H9 (cell line): ENCODE results near the gene RARG. TPM values are rescaled to one million over a fixed set of nuclear protein-coding genes. Genes with fewer than 3 reads are reported as not detected.

Source experiments
- DNase-seq: peaks from one replicate; pipeline ENCODE4 v3.0.0-alpha.2; 2017
- H2AFZ ChIP-seq: one replicate; pipeline ENCODE4 v1.6.1; 2013; ENCODE audit warnings: mild to moderate bottlenecking, low read length, control low read depth, moderate library complexity
- H2AK5ac ChIP-seq: 2 replicates; pipeline ENCODE4 v1.6.1; 2013; ENCODE audit warnings: low read length, control low read depth, mixed read lengths; ENCODE audit not compliant: insufficient read length
- H2BK120ac ChIP-seq: one replicate; pipeline ENCODE4 v1.6.1; 2013; ENCODE audit warnings: low read depth, mild to moderate bottlenecking, low read length, control low read depth, inconsistent platforms; ENCODE audit not compliant: poor library complexity, severe bottlenecking
- H2BK12ac ChIP-seq: 2 replicates; pipeline ENCODE4 v1.6.1; 2013; ENCODE audit warnings: low read length, control low read depth, mixed read lengths, low read depth; ENCODE audit not compliant: insufficient read length
- H2BK15ac ChIP-seq: 2 replicates; pipeline ENCODE4 v1.6.1; 2013; ENCODE audit warnings: low read depth, low read length, control low read depth
- H2BK20ac ChIP-seq: one replicate; pipeline ENCODE4 v1.6.1; 2013; ENCODE audit warnings: low read depth, mild to moderate bottlenecking, low read length, control low read depth, inconsistent platforms; ENCODE audit not compliant: poor library complexity, severe bottlenecking
- H2BK5ac ChIP-seq: 2 replicates; pipeline ENCODE4 v1.6.1; 2013; ENCODE audit warnings: low read length, control low read depth, mixed read lengths; ENCODE audit not compliant: insufficient read length
- H3K14ac ChIP-seq: 2 replicates; pipeline ENCODE4 v1.6.1; 2013; ENCODE audit warnings: low read length, control low read depth; ENCODE audit not compliant: insufficient read depth
- H3K18ac ChIP-seq: 2 replicates; pipeline ENCODE4 v1.6.1; 2013; ENCODE audit warnings: low read depth, mild to moderate bottlenecking, mixed read lengths, low read length, control low read depth; ENCODE audit not compliant: insufficient read length
- H3K23ac ChIP-seq: 2 replicates; pipeline ENCODE4 v1.6.1; 2013; ENCODE audit warnings: low read length, control low read depth, mixed read lengths, low read depth; ENCODE audit not compliant: insufficient read length
- H3K23me2 ChIP-seq: 2 replicates; pipeline ENCODE4 v1.6.1; 2013; ENCODE audit warnings: low read depth, mild to moderate bottlenecking, mixed read lengths, low read length, control low read depth; ENCODE audit not compliant: insufficient read length, poor library complexity, severe bottlenecking
- H3K27ac ChIP-seq: 2 replicates; pipeline ENCODE4 v1.5.1; 2013; ENCODE audit warnings: low read length, control low read depth, mixed read lengths, low read depth; ENCODE audit not compliant: insufficient read length
- H3K27me3 ChIP-seq: 2 replicates; pipeline ENCODE4 v1.6.1; 2013; ENCODE audit warnings: low read length, control low read depth, inconsistent platforms; ENCODE audit not compliant: insufficient read depth
- H3K4ac ChIP-seq: 2 replicates; pipeline ENCODE4 v1.6.1; 2013; ENCODE audit warnings: low read depth, mild to moderate bottlenecking, control low read depth, inconsistent platforms, low read length, moderate library complexity
- H3K4me1 ChIP-seq: 2 replicates; pipeline ENCODE4 v1.6.1; 2013; ENCODE audit warnings: low read length, control low read depth, inconsistent platforms; ENCODE audit not compliant: insufficient read depth
- H3K4me2 ChIP-seq: 2 replicates; pipeline ENCODE4 v1.6.1; 2013; ENCODE audit warnings: low read length, control low read depth, mixed read lengths; ENCODE audit not compliant: insufficient read length, insufficient read depth
- H3K56ac ChIP-seq: 2 replicates; pipeline ENCODE4 v1.6.1; 2013; ENCODE audit warnings: low read depth, mild to moderate bottlenecking, mixed read lengths, low read length, control low read depth; ENCODE audit not compliant: insufficient read length
- H3K79me1 ChIP-seq: 2 replicates; pipeline ENCODE4 v1.6.1; 2013; ENCODE audit warnings: low read depth, mild to moderate bottlenecking, moderate library complexity, low read length, control low read depth, inconsistent platforms; ENCODE audit not compliant: insufficient read depth, poor library complexity, severe bottlenecking
- H3K79me2 ChIP-seq: 2 replicates; pipeline ENCODE4 v1.6.1; 2013; ENCODE audit warnings: low read length, control low read depth, inconsistent platforms; ENCODE audit not compliant: insufficient read depth
- H3K9ac ChIP-seq: 2 replicates; pipeline ENCODE4 v1.6.1; 2013; ENCODE audit warnings: low read length, control low read depth, mixed read lengths; ENCODE audit not compliant: insufficient read length; ENCODE audit errors: extremely low read depth
- H3K9me3 ChIP-seq: one replicate; pipeline ENCODE4 v1.6.1; 2013; ENCODE audit warnings: low read depth, low read length, inconsistent platforms; ENCODE audit not compliant: control insufficient read depth
- H3T11ph ChIP-seq: one replicate; pipeline ENCODE4 v1.6.1; 2013; ENCODE audit warnings: mild to moderate bottlenecking, low read length, control low read depth, inconsistent platforms
- H4K20me1 ChIP-seq: one replicate; pipeline ENCODE4 v1.6.1; 2013; ENCODE audit not compliant: control insufficient read depth, insufficient read length, insufficient read depth
- H4K5ac ChIP-seq: 2 replicates; pipeline ENCODE4 v1.6.1; 2013; ENCODE audit warnings: low read depth, mild to moderate bottlenecking, mixed read lengths, low read length, control low read depth; ENCODE audit not compliant: insufficient read length
- H4K8ac ChIP-seq: replicated peaks from 2 replicates; pipeline ENCODE4 v1.6.1; 2013; ENCODE audit warnings: low read length, control low read depth, mixed read lengths, low read depth; ENCODE audit not compliant: insufficient read length
- H4K91ac ChIP-seq: 2 replicates; pipeline ENCODE4 v1.6.1; 2013; ENCODE audit warnings: low read depth, mild to moderate bottlenecking, moderate library complexity, mixed read lengths, low read length, control low read depth; ENCODE audit not compliant: insufficient read length
- H3K27ac Mint-ChIP-seq, 3 experiments: 2 replicates in 2 of 3; 3 replicates in 1 of 3; pipeline ENCODE4 v1.8.0; 2020 to 2021; ENCODE audit warnings: mixed read lengths in 3 of 3, mild to moderate bottlenecking in 1 of 3, moderate library complexity in 1 of 3
- H3K27me3 Mint-ChIP-seq: 2 replicates; pipeline ENCODE4 v1.8.0; 2021; ENCODE audit warnings: low read depth, mild to moderate bottlenecking, moderate library complexity, mixed read lengths
- H3K36me3 Mint-ChIP-seq, 3 experiments: 2 replicates in 2 of 3; 3 replicates in 1 of 3; pipeline ENCODE4 v1.8.0; 2020 to 2021; ENCODE audit warnings: low read depth in 3 of 3, mixed read lengths in 3 of 3; ENCODE audit not compliant: insufficient read depth in 1 of 3
- H3K4me1 Mint-ChIP-seq, 2 experiments: 2 replicates each; pipeline ENCODE4 v1.8.0; 2020; ENCODE audit warnings: mixed read lengths in 2 of 2
- H3K4me3 Mint-ChIP-seq, 2 experiments: 2 replicates in 1 of 2; 3 replicates in 1 of 2; pipeline ENCODE4 v1.8.0; 2020 to 2021; ENCODE audit warnings: mild to moderate bottlenecking in 2 of 2, mixed read lengths in 2 of 2, moderate library complexity in 1 of 2
- H3K9me3 Mint-ChIP-seq, 2 experiments: 2 replicates in 1 of 2; 3 replicates in 1 of 2; pipeline ENCODE4 v1.8.0; 2020; ENCODE audit warnings: mild to moderate bottlenecking in 2 of 2, mixed read lengths in 2 of 2, moderate library complexity in 1 of 2
- WGBS: extraction: QIAGEN DNeasy Blood & Tissue Kit; methylation state at CpG from one replicate; pipeline ENCODE4 v1.1.7; 2013; ENCODE audit warnings: missing lambda C conversion rate, low lambda C conversion rate, mixed read lengths; ENCODE audit not compliant: insufficient read length; ENCODE audit errors: extremely low coverage; 5-methylcytosine and 5-hydroxymethylcytosine counted together
- total RNA-seq: library from RNA; stranded (reverse); gene quantifications from 2 replicates; pipeline ENCODE4 v1.2.1, GENCODE V29; 2021
- TF ChIP-seq, protein P1 (sequence below): fragments of 200-600 bp; sonication (generic); conservative IDR thresholded peaks from 3 replicates; pipeline ENCODE4 v1.8.0; 2021; ENCODE audit warnings: antibody characterized with exemption, mild to moderate bottlenecking

Gene RARG
- total RNA-seq, 1 experiment from 2014 or later, result 43.7 TPM

DNA sequence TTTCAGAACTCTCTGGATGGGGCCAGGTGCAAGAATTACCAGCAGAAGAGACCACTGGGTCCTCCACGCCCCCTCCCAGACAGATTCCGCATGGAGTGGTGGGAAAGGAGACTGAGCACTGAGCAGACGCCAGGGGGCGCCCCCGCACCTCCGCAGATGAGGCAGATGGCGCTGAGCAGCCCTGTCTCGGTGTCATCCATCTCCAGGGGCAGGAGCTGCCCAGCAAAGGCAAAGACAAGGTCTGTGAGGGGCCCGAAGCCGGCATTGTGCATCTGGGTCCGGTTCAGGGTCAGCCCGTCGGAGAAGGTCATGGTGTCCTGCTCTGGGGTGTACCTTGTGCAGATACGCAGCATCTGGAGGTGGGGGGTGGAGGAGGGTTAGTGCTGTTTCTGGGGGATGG lies 18.7 kb downstream of the RARG start:
- TF ChIP-seq, protein P1, sequence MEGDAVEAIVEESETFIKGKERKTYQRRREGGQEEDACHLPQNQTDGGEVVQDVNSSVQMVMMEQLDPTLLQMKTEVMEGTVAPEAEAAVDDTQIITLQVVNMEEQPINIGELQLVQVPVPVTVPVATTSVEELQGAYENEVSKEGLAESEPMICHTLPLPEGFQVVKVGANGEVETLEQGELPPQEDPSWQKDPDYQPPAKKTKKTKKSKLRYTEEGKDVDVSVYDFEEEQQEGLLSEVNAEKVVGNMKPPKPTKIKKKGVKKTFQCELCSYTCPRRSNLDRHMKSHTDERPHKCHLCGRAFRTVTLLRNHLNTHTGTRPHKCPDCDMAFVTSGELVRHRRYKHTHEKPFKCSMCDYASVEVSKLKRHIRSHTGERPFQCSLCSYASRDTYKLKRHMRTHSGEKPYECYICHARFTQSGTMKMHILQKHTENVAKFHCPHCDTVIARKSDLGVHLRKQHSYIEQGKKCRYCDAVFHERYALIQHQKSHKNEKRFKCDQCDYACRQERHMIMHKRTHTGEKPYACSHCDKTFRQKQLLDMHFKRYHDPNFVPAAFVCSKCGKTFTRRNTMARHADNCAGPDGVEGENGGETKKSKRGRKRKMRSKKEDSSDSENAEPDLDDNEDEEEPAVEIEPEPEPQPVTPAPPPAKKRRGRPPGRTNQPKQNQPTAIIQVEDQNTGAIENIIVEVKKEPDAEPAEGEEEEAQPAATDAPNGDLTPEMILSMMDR, result peak; percentile 99
- peak overlapping the region; percentile 19 to 22; a peak in 3 of 5 replicates for H3K4me3 Mint-ChIP-seq
- Histone ChIP-seq H4K91ac (no peak overlapping the region), H3K27me3 (no peaks in the 10 kb centered on the region), H3K4me2 (no peak overlapping the region), H3K18ac (no peak overlapping the region), H3K23me2 (no peaks in the 10 kb centered on the region), H3K4me1 (peaks cover 33% of the 10 kb centered on the region; the same call in 1 of the 2 replicates), H3K9me3 (no peaks in the 10 kb centered on the region), H3K9ac (no peak overlapping the region), H3K27ac (no peak overlapping the region), H2BK12ac (no peak overlapping the region), H3K56ac (no peak overlapping the region), H2AFZ (no peak overlapping the region), H3K4ac (no peak overlapping the region), H4K8ac (no peak overlapping the region), H3K79me2 (no peaks in the 10 kb centered on the region), H2AK5ac (no peak overlapping the region), H2BK15ac (no peak overlapping the region), H4K20me1 (no peaks in the 10 kb centered on the region), H3K23ac (no peak overlapping the region), H3K79me1 (no peaks in the 10 kb centered on the region), H3K14ac (no peak overlapping the region), H2BK5ac (no peak overlapping the region), H3T11ph (no peak overlapping the region), H4K5ac (no peak overlapping the region), H2BK20ac (no peak overlapping the region), H2BK120ac (no peak overlapping the region)
- peaks cover 8% of the 10 kb centered on the region for H3K27me3 Mint-ChIP-seq
- WGBS, result no CpG with 5 or more reads among the region's 14 CpGs
- H3K36me3 Mint-ChIP-seq, result peaks cover 20 to 59% (median 58%) of the 10 kb centered on the region in 3 experiments; a peak in 6 of 7 replicates
- peaks cover 57 to 59% of the 10 kb centered on the region in 2 experiments for H3K4me1 Mint-ChIP-seq
- H3K9me3 Mint-ChIP-seq, result no peaks in the 10 kb centered on the region; a peak in 2 of 5 replicates
- peak overlapping the region in 2 of 3 experiments; percentile 66 to 73; a peak in 3 of 7 replicates for H3K27ac Mint-ChIP-seq
- DNase-seq, result peak; percentile 94
